Measurements from ENCODE around the gene ZFP92.
"Not testable (repeated sequence)": the region's sequence is repeated elsewhere in the genome, so short reads cannot be mapped to it uniquely, and the experiment has no call there.

The ZFP92 gene

DNA sequence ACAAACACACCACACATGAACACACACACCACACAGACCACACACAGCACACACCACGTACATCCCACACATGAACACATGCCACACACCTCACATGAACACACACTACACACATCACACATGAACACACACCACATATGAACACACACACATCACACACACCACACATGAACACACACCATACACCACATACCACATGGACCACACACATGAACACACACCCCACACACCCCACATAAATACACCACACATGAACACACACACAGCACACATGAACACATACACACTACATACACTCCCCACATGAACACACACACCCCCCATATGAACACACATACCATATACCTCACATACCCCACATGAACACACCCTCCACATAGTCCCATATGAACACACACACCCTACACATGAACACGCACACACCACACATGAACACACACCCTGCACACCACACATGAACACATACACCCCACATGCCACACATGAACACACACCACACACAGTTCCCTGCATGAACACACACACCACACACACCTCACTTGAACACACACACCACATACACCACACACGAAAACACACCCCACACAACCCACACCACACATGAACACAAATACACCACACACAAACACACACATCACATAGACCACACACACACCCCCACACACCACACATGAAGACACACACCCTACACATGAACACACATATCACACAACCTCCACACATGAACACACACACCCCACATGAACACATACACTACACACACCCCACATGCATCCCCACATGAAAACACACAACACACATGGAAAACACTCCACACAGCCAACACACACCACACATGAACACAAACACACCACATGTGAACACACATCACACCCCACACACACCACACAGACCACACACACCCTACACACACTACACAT, 28.4 kb upstream of the ZFP92 start:
- Histone ChIP-seq H3K36me3 (ENCODE audit: low read length) (no peaks in the 10 kb centered on the region), H3K9me2 (replicated peaks; ENCODE audit: insufficient read depth, low read length) (no peaks in the 10 kb centered on the region), H3F3A (ENCODE audit: insufficient read depth) (no peaks in the 10 kb centered on the region), H2AFZ (ENCODE audit: low read depth, low read length, severe bottlenecking) (no peak overlapping the region), H3K79me2 (ENCODE audit: insufficient read depth, low read length) (no peaks in the 10 kb centered on the region), H3K9me3 (ENCODE audit: insufficient read depth, low read length) (no peaks in the 10 kb centered on the region), H3K4me2 (ENCODE audit: low read depth, low read length, poor library complexity, severe bottlenecking) (no peak overlapping the region), H3K27ac (ENCODE audit: low read depth, low read length) (no peak overlapping the region), H4K20me1 (ENCODE audit: low read depth, low read length) (no peaks in the 10 kb centered on the region), H3K9ac (ENCODE audit: low read length) (no peak overlapping the region), H3K27me3 (ENCODE audit: low read length) (no peaks in the 10 kb centered on the region), H3K4me3 (ENCODE audit: insufficient read depth, low read length, poor library complexity, severe bottlenecking) (no peak overlapping the region)
- no peak for TF ChIP-seq EZH2phosphoT487 (conservative IDR thresholded peaks at IDR 0.05; ENCODE audit: low read length)
- TF ChIP-seq, protein P1, sequence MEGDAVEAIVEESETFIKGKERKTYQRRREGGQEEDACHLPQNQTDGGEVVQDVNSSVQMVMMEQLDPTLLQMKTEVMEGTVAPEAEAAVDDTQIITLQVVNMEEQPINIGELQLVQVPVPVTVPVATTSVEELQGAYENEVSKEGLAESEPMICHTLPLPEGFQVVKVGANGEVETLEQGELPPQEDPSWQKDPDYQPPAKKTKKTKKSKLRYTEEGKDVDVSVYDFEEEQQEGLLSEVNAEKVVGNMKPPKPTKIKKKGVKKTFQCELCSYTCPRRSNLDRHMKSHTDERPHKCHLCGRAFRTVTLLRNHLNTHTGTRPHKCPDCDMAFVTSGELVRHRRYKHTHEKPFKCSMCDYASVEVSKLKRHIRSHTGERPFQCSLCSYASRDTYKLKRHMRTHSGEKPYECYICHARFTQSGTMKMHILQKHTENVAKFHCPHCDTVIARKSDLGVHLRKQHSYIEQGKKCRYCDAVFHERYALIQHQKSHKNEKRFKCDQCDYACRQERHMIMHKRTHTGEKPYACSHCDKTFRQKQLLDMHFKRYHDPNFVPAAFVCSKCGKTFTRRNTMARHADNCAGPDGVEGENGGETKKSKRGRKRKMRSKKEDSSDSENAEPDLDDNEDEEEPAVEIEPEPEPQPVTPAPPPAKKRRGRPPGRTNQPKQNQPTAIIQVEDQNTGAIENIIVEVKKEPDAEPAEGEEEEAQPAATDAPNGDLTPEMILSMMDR (IDR thresholded peaks at IDR 0.05; ENCODE audit: insufficient read depth, low read length, poor library complexity, severe bottlenecking), result no peak

DNA sequence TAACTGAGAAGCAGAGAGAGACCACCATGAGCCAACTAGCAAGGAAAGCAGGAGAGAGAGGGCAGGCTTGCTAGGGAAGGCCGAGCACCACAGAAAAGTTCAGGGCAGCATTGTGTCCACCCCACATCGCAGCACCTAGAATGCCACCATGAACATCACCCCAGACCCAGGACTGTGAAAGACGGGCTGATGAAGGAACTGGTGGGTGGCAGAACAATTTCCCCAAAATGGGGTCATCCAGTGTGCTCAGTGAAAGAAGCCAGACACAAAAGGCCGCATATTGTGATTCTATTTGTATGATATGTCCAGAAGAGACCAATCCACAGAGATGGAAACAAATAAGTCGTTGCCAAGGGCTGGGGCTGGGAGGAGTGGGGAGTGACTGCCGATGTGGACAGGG, 26.9 kb upstream of the ZFP92 start:
- no peak overlapping the region for H3K9ac ChIP-seq (ENCODE audit: low read length)
- no peaks in the 10 kb centered on the region for H4K20me1 ChIP-seq (ENCODE audit: low read depth, low read length)
- H3K9me2 ChIP-seq (replicated peaks; ENCODE audit: insufficient read depth, low read length), result no peaks in the 10 kb centered on the region
- no peak overlapping the region for H2AFZ ChIP-seq (ENCODE audit: low read depth, low read length, severe bottlenecking)
- no peaks in the 10 kb centered on the region for H3K9me3 ChIP-seq (ENCODE audit: insufficient read depth, low read length)
- H3K79me2 ChIP-seq (ENCODE audit: insufficient read depth, low read length), result no peaks in the 10 kb centered on the region
- H3K4me3 ChIP-seq (ENCODE audit: insufficient read depth, low read length, poor library complexity, severe bottlenecking), result no peak overlapping the region
- TF ChIP-seq, protein P1 (IDR thresholded peaks at IDR 0.05; ENCODE audit: insufficient read depth, low read length, poor library complexity, severe bottlenecking), result no peak
- TF ChIP-seq EZH2phosphoT487 (conservative IDR thresholded peaks at IDR 0.05; ENCODE audit: low read length), result no peak
- H3K27ac ChIP-seq (ENCODE audit: low read depth, low read length), result no peak overlapping the region
- no peaks in the 10 kb centered on the region for H3K36me3 ChIP-seq (ENCODE audit: low read length)
- no peaks in the 10 kb centered on the region for H3K27me3 ChIP-seq (ENCODE audit: low read length)
- H3F3A ChIP-seq (ENCODE audit: insufficient read depth), result no peaks in the 10 kb centered on the region
- H3K4me2 ChIP-seq (ENCODE audit: low read depth, low read length, poor library complexity, severe bottlenecking), result no peak overlapping the region

DNA sequence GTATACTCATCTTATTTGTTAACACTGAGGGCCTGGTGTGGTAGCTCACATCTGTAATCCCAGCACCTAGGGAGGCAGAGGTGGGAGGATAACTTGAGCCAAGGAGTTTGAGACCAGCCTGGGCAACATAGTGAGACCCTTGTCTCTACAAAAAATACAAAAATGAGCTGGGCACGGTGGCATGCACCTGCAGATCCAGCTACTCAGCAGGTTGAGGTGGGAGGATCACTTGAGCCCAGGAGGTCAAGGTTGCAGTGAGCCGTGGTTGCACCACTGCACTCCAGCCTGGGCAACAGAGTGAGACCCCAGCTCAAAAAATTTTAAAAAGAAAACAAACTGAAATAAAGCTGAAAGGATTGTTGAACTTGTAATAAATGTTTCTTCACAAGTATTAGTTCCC, 26.3 kb upstream of the ZFP92 start:
- not testable (repeated sequence) for H3K36me3 ChIP-seq (ENCODE audit: low read length); H3K27me3 ChIP-seq (ENCODE audit: low read length); H3K27ac ChIP-seq (ENCODE audit: low read depth, low read length); H4K20me1 ChIP-seq (ENCODE audit: low read depth, low read length); H3K4me3 ChIP-seq (ENCODE audit: insufficient read depth, low read length, poor library complexity, severe bottlenecking); H3K9me2 ChIP-seq (replicated peaks; ENCODE audit: insufficient read depth, low read length); H3K9me3 ChIP-seq (ENCODE audit: insufficient read depth, low read length); H3K9ac ChIP-seq (ENCODE audit: low read length); H3K4me2 ChIP-seq (ENCODE audit: low read depth, low read length, poor library complexity, severe bottlenecking); H2AFZ ChIP-seq (ENCODE audit: low read depth, low read length, severe bottlenecking); H3F3A ChIP-seq (ENCODE audit: insufficient read depth); H3K79me2 ChIP-seq (ENCODE audit: insufficient read depth, low read length)

DNA sequence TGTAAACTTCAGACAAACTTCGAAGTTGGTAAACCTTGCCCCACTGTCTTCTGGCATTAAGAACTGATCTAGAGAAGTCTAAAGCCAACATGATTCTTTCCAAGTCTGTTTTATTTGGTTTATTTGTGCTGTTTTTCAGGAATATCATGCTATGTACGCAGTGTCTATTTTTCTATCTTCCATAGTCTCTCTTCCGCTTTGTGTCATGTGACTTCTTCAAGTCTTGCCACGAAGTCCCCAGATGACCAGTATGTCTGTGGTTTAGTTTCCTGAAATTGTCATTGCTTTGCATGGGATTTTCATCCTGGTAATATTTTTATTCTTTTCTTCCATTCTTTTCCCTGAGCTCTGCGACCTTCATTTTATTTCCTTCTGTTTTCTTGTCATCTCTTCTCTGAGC, 25.2 kb upstream of the ZFP92 start:
- H3K27ac ChIP-seq (ENCODE audit: low read depth, low read length), result no peak overlapping the region
- H3K9ac ChIP-seq (ENCODE audit: low read length), result no peak overlapping the region
- H3K27me3 ChIP-seq (ENCODE audit: low read length), result no peaks in the 10 kb centered on the region
- no peaks in the 10 kb centered on the region for H3K9me2 ChIP-seq (replicated peaks; ENCODE audit: insufficient read depth, low read length)
- no peaks in the 10 kb centered on the region for H4K20me1 ChIP-seq (ENCODE audit: low read depth, low read length)
- no peaks in the 10 kb centered on the region for H3K79me2 ChIP-seq (ENCODE audit: insufficient read depth, low read length)
- H3K36me3 ChIP-seq (ENCODE audit: low read length), result no peaks in the 10 kb centered on the region
- no peak for TF ChIP-seq EZH2phosphoT487 (conservative IDR thresholded peaks at IDR 0.05; ENCODE audit: low read length)
- TF ChIP-seq, protein P1 (IDR thresholded peaks at IDR 0.05; ENCODE audit: insufficient read depth, low read length, poor library complexity, severe bottlenecking), result no peak
- H3K4me2 ChIP-seq (ENCODE audit: low read depth, low read length, poor library complexity, severe bottlenecking), result no peak overlapping the region
- no peak overlapping the region for H2AFZ ChIP-seq (ENCODE audit: low read depth, low read length, severe bottlenecking)
- H3K9me3 ChIP-seq (ENCODE audit: insufficient read depth, low read length), result no peaks in the 10 kb centered on the region
- no peaks in the 10 kb centered on the region for H3F3A ChIP-seq (ENCODE audit: insufficient read depth)
- H3K4me3 ChIP-seq (ENCODE audit: insufficient read depth, low read length, poor library complexity, severe bottlenecking), result no peak overlapping the region

All from SU-DHL-6 (cell line).